IMR-90 (cell line): Measurements from ENCODE around the gene ARHGEF1. TPM values are rescaled to one million over a fixed set of nuclear protein-coding genes. Genes with fewer than 3 reads are reported as not detected.

Experiments used
- MXI1 ChIP-seq: IDR thresholded peaks from 2 replicates; pipeline ENCODE4 v1.6.1; 2012; ENCODE audit warnings: low read depth, mild to moderate bottlenecking, low read length, moderate library complexity, borderline replicate concordance
- NFE2L2 ChIP-seq: fragments of 150-350 bp; IDR thresholded peaks from 2 replicates; pipeline ENCODE4 v1.6.1; 2016; ENCODE audit warnings: low read depth, mild to moderate bottlenecking, low read length
- polyA plus RNA-seq, 3 experiments: library from polyadenylated mRNA; depleted of rRNA; stranded (reverse); fragments of >200 nt; gene quantifications; 2 replicates each; pipeline ENCODE4 v1.2.3, GENCODE V29; 2012; ENCODE audit warnings: low replicate concordance in 1 of 3
- total RNA-seq: library from RNA; depleted of rRNA; stranded (reverse); fragments of >200 nt; gene quantifications from 2 replicates; pipeline ENCODE4 v1.2.3, GENCODE V29; 2012
- TF ChIP-seq, protein P1 (sequence below): fragments of 150-350 bp; IDR thresholded peaks from 2 replicates; pipeline ENCODE4 v1.6.1; 2016; ENCODE audit warnings: low read depth, mild to moderate bottlenecking, low read length, moderate library complexity, borderline replicate concordance

Gene ARHGEF1
- total and polyA plus RNA-seq, 2 of the 4 experiments (the other 2 are of a cell fraction) = 11.5 to 47.1 TPM

DNA sequence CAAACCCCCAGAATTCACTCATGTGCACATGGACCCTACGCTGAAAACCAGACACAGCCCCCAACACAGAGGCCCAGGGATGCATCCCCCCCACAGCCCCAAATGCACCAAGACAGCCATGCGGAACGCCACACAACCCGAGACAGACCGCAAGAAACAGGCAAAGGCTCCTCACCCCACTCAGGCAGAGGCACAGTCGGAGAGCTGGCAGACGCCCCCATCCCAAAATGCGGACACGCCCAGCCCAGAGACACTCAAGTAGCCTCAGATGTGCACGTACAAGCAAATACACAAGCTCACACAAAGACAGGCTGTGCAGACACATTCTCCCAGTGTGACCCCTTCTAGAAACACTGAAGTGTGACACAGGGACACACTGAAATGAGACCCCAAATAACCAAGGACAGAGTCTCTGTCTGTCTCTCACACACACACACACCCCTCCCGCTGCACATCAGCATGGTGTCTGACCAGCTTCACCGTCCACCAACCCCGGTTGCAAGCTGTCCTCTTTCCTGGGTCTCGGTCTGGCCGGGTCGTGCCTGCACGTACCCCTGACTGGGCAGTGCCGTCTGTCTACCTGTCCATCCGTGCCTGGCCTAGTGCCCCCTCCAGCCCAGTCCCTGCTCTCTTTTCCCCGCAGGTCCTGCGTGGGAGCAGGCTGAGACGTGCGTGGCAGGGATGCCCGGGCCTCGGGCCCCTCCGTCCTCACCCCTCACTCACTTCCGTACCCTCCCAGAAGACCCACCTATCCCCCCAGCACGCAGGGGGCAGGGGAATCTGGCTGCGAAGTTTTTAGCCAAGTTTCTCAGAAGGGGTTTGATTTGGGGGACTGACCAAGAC lies 29.1 kb downstream of the ARHGEF1 start (continued):
- TF ChIP-seq, protein P1, sequence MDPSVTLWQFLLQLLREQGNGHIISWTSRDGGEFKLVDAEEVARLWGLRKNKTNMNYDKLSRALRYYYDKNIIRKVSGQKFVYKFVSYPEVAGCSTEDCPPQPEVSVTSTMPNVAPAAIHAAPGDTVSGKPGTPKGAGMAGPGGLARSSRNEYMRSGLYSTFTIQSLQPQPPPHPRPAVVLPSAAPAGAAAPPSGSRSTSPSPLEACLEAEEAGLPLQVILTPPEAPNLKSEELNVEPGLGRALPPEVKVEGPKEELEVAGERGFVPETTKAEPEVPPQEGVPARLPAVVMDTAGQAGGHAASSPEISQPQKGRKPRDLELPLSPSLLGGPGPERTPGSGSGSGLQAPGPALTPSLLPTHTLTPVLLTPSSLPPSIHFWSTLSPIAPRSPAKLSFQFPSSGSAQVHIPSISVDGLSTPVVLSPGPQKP = no peak
- TF ChIP-seq NFE2L2 (no peak), MXI1 (no peak)
